Right renal pelvis (tissue), 4 donors: Measurements from ENCODE around the gene FST. TPM values are rescaled to one million over a fixed set of nuclear protein-coding genes. Genes with fewer than 3 reads are reported as not detected.

Source experiments
- DNase-seq, 4 donors: peaks; one replicate each; pipeline ENCODE4 v3.0.0-alpha.2; 2013; ENCODE audit warnings: low read depth in 4 of 4, low spot score in 3 of 4, missing footprints in 1 of 4
- polyA plus RNA-seq, 4 donors: library from polyadenylated mRNA; unstranded; fragments of 120-200 nt; gene quantifications; one replicate each; pipeline ENCODE4 v1.2.1, GENCODE V29; 2013; ENCODE audit not compliant: insufficient read length in 4 of 4

FST gene
- polyA plus RNA-seq, 4 donors: 18.1 to 35.5 (median 27.9) TPM

GRCh38 chr5:53507013-53507412, 26.6 kb downstream of the FST start:
- DNase-seq: no peak

GRCh38 chr5:53508125-53508524, 27.7 kb downstream of the FST start:
- no peak for DNase-seq

GRCh38 chr5:53512539-53512938, 32.1 kb downstream of the FST start:
- no peak for DNase-seq

GRCh38 chr5:53515988-53516387, 35.6 kb downstream of the FST start:
- DNase-seq: no peak

- no peak for DNase-seq
Measured at GRCh38 chr5:53520813-53521212, 40.4 kb downstream of the FST start.

Other genes with a start within 250 kb of the FST start
- gene NDUFS4, start 80.0 kb downstream of the FST start, polyA plus RNA-seq: 100 to 1,000 TPM; 139 to 152 (median 146) TPM